ENCODE measurements around the gene EFCAB10.

The EFCAB10 gene

DNA sequence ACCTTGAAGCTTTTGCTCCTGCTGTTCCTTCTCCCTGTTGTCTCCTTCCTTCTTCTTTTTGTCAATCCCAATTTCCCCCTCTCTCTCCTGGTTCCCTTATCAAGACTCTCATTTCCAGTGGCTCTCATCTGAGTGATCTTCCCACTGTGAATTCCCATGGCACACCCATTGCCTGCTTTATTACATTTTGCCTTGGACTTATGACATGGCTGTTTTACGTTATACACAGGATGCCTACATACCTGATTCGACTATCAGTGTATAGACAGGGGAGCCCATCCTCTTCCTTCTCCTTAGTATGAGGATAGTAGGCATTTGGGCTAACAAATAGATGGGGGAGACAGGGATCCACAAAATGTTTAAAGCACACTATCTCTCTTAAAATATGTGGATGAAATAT lies 39.9 kb upstream of the EFCAB10 start:
- TF ChIP-seq, protein P1, sequence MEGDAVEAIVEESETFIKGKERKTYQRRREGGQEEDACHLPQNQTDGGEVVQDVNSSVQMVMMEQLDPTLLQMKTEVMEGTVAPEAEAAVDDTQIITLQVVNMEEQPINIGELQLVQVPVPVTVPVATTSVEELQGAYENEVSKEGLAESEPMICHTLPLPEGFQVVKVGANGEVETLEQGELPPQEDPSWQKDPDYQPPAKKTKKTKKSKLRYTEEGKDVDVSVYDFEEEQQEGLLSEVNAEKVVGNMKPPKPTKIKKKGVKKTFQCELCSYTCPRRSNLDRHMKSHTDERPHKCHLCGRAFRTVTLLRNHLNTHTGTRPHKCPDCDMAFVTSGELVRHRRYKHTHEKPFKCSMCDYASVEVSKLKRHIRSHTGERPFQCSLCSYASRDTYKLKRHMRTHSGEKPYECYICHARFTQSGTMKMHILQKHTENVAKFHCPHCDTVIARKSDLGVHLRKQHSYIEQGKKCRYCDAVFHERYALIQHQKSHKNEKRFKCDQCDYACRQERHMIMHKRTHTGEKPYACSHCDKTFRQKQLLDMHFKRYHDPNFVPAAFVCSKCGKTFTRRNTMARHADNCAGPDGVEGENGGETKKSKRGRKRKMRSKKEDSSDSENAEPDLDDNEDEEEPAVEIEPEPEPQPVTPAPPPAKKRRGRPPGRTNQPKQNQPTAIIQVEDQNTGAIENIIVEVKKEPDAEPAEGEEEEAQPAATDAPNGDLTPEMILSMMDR (IDR thresholded peaks at IDR 0.05; ENCODE audit: control insufficient read depth, extremely low read depth, insufficient read depth) = no peak
- DNase-seq (ENCODE audit: low read depth) = no peak
- no peak overlapping the region for H3K4me3 ChIP-seq (ENCODE audit: low read depth, low read length)

DNA sequence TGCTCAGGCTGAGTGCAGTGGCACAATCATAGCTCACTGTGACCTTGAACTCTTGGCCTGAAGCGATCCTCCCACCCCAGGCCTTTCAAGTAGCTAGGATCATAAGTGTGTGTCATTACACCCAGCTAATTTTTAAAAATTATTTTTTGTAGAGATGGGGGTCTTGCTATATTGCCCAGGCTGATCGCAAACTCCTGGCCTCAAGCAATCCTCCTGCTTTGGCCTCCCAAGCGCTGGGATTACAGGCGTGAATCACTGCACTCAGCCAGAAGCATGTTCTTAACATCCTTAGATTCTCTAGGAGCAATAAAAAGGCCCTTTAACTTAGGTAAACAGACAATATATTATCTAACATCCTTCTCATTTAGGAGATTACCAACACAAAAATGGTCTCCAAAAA lies 38.3 kb upstream of the EFCAB10 start:
- H3K4me3 ChIP-seq (ENCODE audit: low read depth, low read length) = no peak overlapping the region
- DNase-seq (ENCODE audit: low read depth) = no peak
- TF ChIP-seq, protein P1 (IDR thresholded peaks at IDR 0.05; ENCODE audit: control insufficient read depth, extremely low read depth, insufficient read depth) = no peak

DNA sequence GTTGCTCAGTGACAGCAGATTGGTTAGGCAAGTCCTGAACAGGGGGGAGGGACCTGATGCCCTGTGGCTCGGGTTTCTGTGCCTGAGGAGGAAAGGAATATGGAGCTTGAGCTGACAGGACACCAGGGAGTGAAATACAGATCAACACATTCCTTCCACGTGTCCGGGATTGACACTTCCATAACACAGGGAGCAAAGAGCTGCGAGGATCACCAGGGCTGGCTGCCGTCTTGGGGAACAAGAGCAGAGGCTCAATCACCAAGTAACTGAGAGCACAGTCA lies 36.7 kb upstream of the EFCAB10 start:
- H3K4me3 ChIP-seq (ENCODE audit: low read depth, low read length) = no peak overlapping the region
- no peak for DNase-seq (ENCODE audit: low read depth)
- TF ChIP-seq, protein P1 (IDR thresholded peaks at IDR 0.05; ENCODE audit: control insufficient read depth, extremely low read depth, insufficient read depth) = no peak

DNA sequence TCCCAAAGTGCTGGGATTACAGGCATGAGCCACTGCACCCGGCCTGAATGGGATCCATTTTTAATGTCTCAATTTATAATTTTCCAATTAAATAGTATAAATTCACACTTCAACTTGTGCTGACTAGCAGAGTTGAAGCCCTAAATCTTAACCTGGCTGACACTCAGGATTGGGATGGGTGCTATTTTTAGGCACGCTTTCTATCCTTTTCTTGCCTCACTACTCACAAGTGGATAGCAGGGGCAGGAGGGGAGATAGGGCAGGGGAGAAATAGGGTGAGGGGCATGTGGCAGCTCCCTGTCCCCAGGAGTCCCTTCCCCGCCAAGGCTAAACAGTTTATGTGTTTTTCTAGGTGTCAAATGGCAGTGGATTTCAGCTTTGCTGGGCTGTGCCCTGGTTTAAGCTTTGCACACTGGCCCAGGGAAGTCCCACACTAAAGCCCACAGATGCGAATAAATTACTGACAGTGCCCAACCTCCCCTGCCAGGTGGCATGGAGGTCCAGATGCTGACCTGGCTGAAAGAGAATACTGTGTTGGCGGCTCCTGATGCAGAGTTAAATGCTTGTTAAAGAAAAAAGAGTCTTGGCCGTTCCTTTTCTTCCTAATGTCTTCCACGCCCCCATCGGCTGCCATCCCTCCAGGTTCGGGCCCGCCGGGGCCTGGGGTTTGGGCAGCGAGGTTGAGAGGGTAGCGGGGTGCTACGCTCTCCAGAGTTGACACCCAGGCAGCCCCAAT lies 36.2 kb upstream of the EFCAB10 start:
- no peak overlapping the region for H3K4me3 ChIP-seq (ENCODE audit: low read depth, low read length)
- no peak for DNase-seq (ENCODE audit: low read depth)
- TF ChIP-seq, protein P1 (IDR thresholded peaks at IDR 0.05; ENCODE audit: control insufficient read depth, extremely low read depth, insufficient read depth) = no peak

DNA sequence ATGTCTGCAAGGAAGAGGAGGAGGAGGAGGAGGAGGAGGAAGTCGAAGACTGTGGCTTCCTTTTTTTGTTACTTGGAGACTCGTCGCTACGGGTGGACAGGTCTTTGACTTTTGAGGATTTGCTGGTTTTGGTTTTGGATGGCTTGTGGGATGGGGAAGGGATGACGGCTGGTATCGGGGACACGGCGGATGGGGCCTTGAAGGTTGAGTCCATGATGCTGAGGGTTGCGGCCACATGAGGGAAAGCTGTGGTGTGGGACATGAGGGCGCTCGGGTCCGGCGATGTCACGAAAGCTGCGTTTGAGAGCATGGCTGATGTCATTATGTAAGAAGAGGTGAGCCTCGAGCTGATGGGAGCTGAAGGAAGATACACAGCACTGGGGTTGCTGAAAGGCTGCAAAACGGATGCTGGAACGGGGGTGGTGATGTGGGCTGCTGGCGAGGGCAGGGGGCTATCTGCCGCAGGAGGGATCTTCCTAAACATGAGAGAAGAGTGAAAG lies 33.1 kb upstream of the EFCAB10 start:
- DNase-seq (ENCODE audit: low read depth) = no peak
- H3K4me3 ChIP-seq (ENCODE audit: low read depth, low read length) = no peak overlapping the region
- TF ChIP-seq, protein P1 (IDR thresholded peaks at IDR 0.05; ENCODE audit: control insufficient read depth, extremely low read depth, insufficient read depth) = no peak

DNA sequence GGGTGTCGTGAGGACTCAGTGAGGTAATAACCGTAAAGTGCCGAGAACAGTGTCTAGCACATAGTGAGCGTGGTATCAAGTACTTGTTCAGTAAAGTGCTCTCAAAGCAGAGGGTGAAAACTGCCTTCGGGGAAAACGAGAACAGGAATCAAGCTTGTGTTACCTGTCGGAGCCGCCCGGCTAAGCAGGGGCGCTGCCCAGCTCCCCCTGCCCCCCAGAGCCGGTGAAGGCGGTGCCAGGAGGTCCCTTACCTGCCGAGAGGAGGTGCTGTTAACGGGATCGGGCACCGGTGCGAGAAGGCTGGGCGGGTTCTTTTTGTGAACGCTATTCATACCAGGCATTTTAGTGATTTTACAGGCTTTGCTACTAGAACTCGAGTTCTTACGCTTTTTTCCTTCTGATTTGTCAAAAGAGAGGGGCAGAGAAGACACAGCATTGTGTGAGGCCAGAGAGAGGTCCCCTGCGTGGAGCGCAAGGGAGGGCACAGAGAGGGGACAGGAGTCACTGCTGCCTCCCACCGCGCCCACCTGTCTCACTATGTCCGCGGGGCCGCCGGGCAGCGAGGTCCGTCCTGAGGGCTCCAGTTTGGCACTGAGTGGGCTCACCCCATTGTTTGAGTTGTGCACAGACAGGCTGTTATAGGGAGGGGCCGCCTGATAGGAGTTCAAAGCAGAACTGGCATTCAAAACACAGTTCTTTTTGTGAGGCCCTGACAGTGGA lies 32.5 kb upstream of the EFCAB10 start:
- TF ChIP-seq, protein P1 (IDR thresholded peaks at IDR 0.05; ENCODE audit: control insufficient read depth, extremely low read depth, insufficient read depth) = no peak
- DNase-seq (ENCODE audit: low read depth) = no peak
- no peak overlapping the region for H3K4me3 ChIP-seq (ENCODE audit: low read depth, low read length)

Data from LNCaP clone FGC (cell line).